ENCODE results near the gene MICB. TPM values are rescaled to one million over a fixed set of nuclear protein-coding genes. Genes with fewer than 3 reads are reported as not detected.

The MICB gene
- total and polyA plus RNA-seq, 9 of the 15 experiments (the other 6 are each of a cell fraction or from before 2014, with no cell fraction given) = 13.3 to 34.5 (median 19.8) TPM

GRCh38 chr6:31558631-31559500, 60.9 kb downstream of the MICB start (continued):
- TF ChIP-seq ZNF318 (IDR thresholded peaks at IDR 0.05; ENCODE audit: borderline replicate concordance in 1 of 2, low read depth in 1 of 2) (peak in 1 of 2 experiments; percentile 23; a peak in 2 of 4 replicates), FOSL1 (tag; conservative IDR thresholded peaks at IDR 0.05) (peak; percentile 50), HDAC1 (IDR thresholded peaks at IDR 0.05) (peak in 1 of 2 experiments; percentile 47; a peak in 1 of 4 replicates), MAX (CRISPR knock-in tag; IDR thresholded peaks at IDR 0.05) (no peak), ARID1B (IDR thresholded peaks at IDR 0.05) (peak; percentile 70), MBD2 (IDR thresholded peaks at IDR 0.05; ENCODE audit: borderline replicate concordance, low read depth) (peak; percentile 33; the same call in 1 of the 2 replicates), CXXC5 (CRISPR knock-in tag; IDR thresholded peaks at IDR 0.05) (peak; percentile 17; the same call in 1 of the 2 replicates), MYNN (IDR thresholded peaks at IDR 0.05) (peak; percentile 52; the same call in 1 of the 2 replicates), MYNN (CRISPR knock-in tag; IDR thresholded peaks at IDR 0.05) (no peak), CREM (IDR thresholded peaks at IDR 0.05; ENCODE audit: low read depth) (peak; percentile 52), E2F4 (CRISPR knock-in tag; IDR thresholded peaks at IDR 0.05; ENCODE audit: low read depth) (no peak), EGR1 (conservative IDR thresholded peaks at IDR 0.05) (peak; percentile 37; the same call in 1 of the 2 replicates), HDAC2 (IDR thresholded peaks at IDR 0.05) (peak; percentile 34; the same call in 1 of the 2 replicates), KDM4B (IDR thresholded peaks at IDR 0.05; ENCODE audit: borderline replicate concordance in 2 of 2, low read depth in 1 of 2) (peak in 1 of 2 experiments; percentile 78; a peak in 1 of 4 replicates), HSF4 (CRISPR knock-in tag; IDR thresholded peaks at IDR 0.05; ENCODE audit: borderline replicate concordance) (0 out of 2 replicates have a peak, but pooled peaks have one; percentile 47), MAZ (CRISPR knock-in tag; conservative IDR thresholded peaks at IDR 0.05 in 1 of 2, IDR thresholded peaks at IDR 0.05 in 1 of 2) (peak; percentile 67 to 73; a peak in 2 of 4 replicates)

Measured in K562 (cell line).